AG10803 (cell line): ENCODE results near the gene NIPBL.
"Not testable (repeated sequence)": the region's sequence is repeated elsewhere in the genome, so short reads cannot be mapped to it uniquely, and the experiment has no call there.

Experiments
- DNase-seq: peaks from one replicate; pipeline ENCODE4 v3.0.0; 2010; ENCODE audit warnings: low read depth
- H3K4me3 ChIP-seq: 2 replicates; pipeline ENCODE4 v1.5.1; 2011; ENCODE audit warnings: mild to moderate bottlenecking, low read length, control low read depth
- TF ChIP-seq, protein P1 (sequence below): conservative IDR thresholded peaks from 2 replicates; pipeline ENCODE4 v1.5.1; 2011; ENCODE audit warnings: mild to moderate bottlenecking, low read length, control low read depth, inconsistent platforms

NIPBL gene

DNA sequence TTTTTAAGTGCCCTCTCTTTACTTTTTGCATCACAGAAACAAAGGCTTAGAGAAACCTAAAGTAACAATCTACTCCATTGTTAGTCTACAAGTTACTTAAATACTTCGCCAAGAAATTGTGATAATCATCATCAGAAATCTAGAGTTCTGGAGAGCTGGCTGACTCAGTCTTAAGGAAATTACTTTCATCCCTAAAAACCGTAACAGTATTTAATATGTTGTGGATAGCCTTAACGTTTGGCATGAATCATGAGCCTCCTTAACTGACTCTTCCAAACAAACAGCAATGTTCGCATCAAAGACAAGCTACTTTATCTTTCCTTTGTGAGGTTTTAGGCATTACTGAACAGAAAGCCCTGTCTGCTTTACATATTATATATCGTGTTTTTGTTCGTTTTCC lies 128.7 kb downstream of the NIPBL start:
- no peak overlapping the region for H3K4me3 ChIP-seq
- peak; percentile 24 for DNase-seq
- TF ChIP-seq, protein P1, sequence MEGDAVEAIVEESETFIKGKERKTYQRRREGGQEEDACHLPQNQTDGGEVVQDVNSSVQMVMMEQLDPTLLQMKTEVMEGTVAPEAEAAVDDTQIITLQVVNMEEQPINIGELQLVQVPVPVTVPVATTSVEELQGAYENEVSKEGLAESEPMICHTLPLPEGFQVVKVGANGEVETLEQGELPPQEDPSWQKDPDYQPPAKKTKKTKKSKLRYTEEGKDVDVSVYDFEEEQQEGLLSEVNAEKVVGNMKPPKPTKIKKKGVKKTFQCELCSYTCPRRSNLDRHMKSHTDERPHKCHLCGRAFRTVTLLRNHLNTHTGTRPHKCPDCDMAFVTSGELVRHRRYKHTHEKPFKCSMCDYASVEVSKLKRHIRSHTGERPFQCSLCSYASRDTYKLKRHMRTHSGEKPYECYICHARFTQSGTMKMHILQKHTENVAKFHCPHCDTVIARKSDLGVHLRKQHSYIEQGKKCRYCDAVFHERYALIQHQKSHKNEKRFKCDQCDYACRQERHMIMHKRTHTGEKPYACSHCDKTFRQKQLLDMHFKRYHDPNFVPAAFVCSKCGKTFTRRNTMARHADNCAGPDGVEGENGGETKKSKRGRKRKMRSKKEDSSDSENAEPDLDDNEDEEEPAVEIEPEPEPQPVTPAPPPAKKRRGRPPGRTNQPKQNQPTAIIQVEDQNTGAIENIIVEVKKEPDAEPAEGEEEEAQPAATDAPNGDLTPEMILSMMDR, result no peak

DNA sequence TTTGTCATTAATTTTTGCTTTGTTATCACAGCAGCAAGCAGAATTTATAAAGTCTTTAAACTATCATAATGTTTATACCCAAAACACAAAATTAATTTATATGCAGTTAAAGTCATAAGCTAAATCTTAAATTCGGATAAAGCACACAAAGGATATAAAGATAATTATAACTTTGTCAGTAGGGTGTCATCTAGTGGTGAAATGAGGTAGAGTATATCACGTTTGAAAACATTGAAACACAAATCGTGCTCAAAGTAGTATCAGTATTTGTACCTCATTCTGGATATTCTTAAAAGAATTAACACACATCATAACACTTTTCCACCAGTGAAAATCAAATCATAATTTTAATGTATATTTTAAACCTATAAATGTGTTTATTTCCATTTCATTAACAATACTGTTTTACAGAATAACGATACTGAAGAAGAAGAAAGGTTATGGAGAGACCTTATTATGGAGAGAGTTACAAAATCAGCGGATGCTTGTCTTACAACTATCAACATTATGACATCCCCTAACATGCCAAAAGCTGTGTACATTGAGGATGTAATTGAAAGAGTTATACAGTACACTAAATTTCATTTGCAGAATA lies 129.5 kb downstream of the NIPBL start:
- TF ChIP-seq, protein P1, result peak; percentile 74
- H3K4me3 ChIP-seq, result no peak overlapping the region
- DNase-seq, result peak; percentile 39

DNA sequence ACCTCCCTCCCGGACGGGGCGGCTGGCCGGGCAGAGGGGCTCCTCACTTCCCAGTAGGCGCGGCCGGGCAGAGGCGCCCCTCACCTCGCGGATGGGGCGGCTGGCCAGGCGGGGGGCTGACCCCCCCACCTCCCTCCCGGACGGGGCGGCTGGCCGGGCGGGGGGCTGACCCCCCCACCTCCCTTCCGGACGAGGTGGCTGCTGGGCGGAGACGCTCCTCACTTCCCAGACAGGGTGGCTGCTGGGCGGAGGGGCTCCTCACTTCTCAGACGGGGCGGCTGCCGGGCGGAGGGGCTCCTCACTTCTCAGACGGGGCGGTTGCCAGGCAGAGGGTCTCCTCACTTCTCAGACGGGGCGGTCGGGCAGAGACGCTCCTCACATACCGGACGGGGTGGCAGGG lies 136.6 kb downstream of the NIPBL start:
- not testable (repeated sequence) for DNase-seq, H3K4me3 ChIP-seq

DNA sequence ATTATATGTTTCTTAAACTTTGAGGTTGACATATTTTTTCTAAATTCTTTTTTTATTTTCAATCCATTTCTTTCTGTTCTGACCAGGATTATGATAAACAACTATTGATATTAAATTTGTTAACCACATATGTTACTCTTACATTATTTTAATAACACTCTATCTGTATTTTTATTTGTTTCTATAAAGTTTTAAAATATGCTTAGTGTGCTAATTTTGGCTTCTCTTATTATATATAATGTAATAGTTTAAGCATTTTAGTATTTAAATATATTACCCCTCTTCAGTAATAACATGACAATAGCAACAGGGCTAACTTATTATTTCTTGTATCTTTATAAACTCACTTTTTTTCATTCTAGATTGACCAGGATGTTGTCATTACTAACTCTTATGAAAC lies 137.8 kb downstream of the NIPBL start:
- TF ChIP-seq, protein P1, result no peak
- DNase-seq, result no peak
- no peak overlapping the region for H3K4me3 ChIP-seq

DNA sequence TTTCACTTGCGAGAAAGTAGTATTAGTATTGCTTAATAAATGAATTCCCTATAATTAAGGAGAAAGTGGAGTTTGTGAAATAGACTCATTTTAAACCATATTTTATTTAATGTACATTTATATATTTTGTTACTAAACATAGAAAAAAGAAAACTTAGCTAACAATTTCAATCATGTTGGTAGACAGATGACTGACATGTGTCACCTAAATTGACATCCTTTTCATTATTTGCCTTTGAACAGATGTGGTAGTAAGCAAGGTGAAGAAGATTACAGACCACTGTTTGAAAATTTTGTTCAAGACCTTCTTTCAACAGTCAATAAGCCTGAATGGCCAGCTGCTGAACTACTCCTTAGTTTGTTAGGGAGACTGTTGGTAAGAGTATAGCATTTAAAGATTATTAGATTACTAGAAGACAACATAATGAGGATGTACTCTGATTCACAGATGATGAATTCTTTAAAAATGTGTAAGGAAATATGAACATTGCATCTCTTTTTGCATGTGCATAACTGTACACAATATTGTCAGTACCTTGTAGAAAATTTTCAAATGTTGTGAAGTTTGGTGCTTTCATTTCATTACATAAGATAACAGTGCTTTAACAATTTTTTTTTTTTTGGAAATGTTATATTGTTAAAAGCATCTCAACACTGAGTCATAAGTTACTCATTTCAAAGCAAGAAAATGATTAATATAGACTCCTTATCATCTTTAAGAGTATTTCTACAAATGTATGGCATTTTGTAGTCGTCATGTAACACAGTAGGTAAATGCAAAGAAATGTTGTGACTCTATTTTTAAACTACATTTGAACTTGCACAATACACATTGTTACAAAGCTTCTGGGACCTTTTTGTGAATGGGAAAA lies 139.5 kb downstream of the NIPBL start:
- TF ChIP-seq, protein P1, result no peak
- no peak overlapping the region for H3K4me3 ChIP-seq
- DNase-seq, result peak; percentile 4

DNA sequence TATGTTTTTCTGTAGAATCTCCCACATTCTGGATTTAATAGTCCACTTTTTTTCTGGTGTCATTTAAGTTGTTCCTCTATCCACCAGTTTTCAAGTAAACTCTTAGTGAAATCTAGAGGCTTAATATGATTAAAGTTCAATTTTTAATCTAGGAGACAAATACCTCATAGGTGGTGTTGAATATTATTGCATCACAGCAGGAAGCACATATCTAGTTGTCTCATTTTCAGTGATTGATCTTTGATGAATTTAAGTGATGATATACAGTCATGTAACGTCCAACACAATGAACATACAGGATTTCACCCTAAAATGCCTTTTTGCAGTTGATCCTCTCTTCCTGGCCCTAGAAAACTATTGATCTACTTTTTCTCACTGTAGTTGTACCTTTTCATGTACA lies 152.3 kb downstream of the NIPBL start:
- TF ChIP-seq, protein P1, result no peak
- no peak for DNase-seq

DNA sequence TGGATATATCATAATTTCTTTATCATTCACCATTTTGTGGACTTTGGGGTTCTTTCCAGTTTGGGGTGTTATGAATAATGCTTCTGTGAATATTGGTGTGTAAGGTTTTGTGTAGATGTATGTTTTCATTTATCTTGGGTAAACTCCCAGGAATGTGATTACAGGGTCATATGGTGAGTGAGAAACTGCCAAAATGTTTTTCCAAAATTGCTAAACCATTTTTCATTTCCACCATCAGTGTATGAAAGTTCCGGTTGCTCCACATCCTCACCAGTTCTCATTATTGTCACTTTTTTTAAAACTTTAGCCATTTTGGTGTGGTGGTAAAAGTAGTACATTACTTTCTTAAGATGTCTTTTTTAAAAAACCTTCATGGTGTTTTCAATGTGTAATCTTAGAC lies 152.9 kb downstream of the NIPBL start:
- H3K4me3 ChIP-seq, result no peak overlapping the region
- TF ChIP-seq, protein P1, result no peak
- peak; percentile 22 for DNase-seq

More for the DNA sequence above, 152.3 kb downstream of the NIPBL start:
- H3K4me3 ChIP-seq, result no peak overlapping the region
